Thoracic aorta (tissue), 2 donors: ENCODE measurements around the gene RANBP1. TPM values are rescaled to one million over a fixed set of nuclear protein-coding genes. Genes with fewer than 3 reads are reported as not detected.

Experiments
- ATAC-seq: fragments of 150-250 bp; one replicate; pipeline ENCODE4 v1.8.0; 2017; ENCODE audit warnings: low read depth; ENCODE audit not compliant: insufficient number of reproducible peaks, low FRiP score
- DNase-seq: peaks from one replicate; pipeline ENCODE4 v3.0.0-alpha.2; 2020; ENCODE audit warnings: low spot score
- H3K27ac ChIP-seq, 2 donors: fragments of 200-600 bp; sonication (generic); 1 replicate in 1 of 2; 2 replicates in 1 of 2; pipeline ENCODE4 v1.5.1; 2016; ENCODE audit warnings: mild to moderate bottlenecking in 2 of 2, moderate library complexity in 2 of 2
- H3K27me3 ChIP-seq: fragments of 200-600 bp; sonication (generic); replicated peaks from 2 replicates; pipeline ENCODE4 v1.6.0; 2016; ENCODE audit warnings: mild to moderate bottlenecking; ENCODE audit not compliant: insufficient read depth
- H3K36me3 ChIP-seq: fragments of 200-600 bp; sonication (generic); one replicate; pipeline ENCODE4 v1.5.1; 2016
- H3K4me1 ChIP-seq, 2 donors: fragments of 200-600 bp; sonication (generic); 1 replicate in 1 of 2; 2 replicates in 1 of 2; pipeline versions ENCODE4 v1.5.1 to v1.6.0; 2016; ENCODE audit warnings: low read depth in 2 of 2, mild to moderate bottlenecking in 1 of 2; ENCODE audit not compliant: control insufficient read depth in 1 of 2
- H3K4me3 ChIP-seq: fragments of 200-600 bp; sonication (generic); 2 replicates; pipeline ENCODE4 v1.5.1; 2016; ENCODE audit warnings: mild to moderate bottlenecking
- H3K9me3 ChIP-seq: fragments of 200-600 bp; sonication (generic); 2 replicates; pipeline ENCODE4 v1.5.1; 2016
- CTCF ChIP-seq: fragments of 200-600 bp; sonication (generic); IDR thresholded peaks from one replicate; pipeline ENCODE4 v1.5.1; 2019; ENCODE audit warnings: antibody characterized with exemption
- total RNA-seq, 2 donors: library from RNA; depleted of rRNA; stranded (reverse); fragments of >200 nt; gene quantifications; one replicate each; pipeline versions ENCODE4 v1.1.0 to v1.2.3, GENCODE V29; 2016

RANBP1 gene
- total RNA-seq, 2 donors from 2014 or later: 130 to 140 TPM

- H3K27ac ChIP-seq: no peak overlapping the region
- no peak for TF ChIP-seq CTCF
- peaks cover 19 to 35% of the 10 kb centered on the region in 2 donors for H3K4me1 ChIP-seq
- no peak for DNase-seq
- H3K4me3 ChIP-seq: no peak overlapping the region
- ATAC-seq: no peak
- no peaks in the 10 kb centered on the region for H3K9me3 ChIP-seq
- no peaks in the 10 kb centered on the region for H3K27me3 ChIP-seq
- peaks cover 53% of the 10 kb centered on the region for H3K36me3 ChIP-seq
These were observed 29.1 kb upstream of the RANBP1 start for GRCh38 chr22:20086763-20087162.

GRCh38 chr22:20087319-20088262 lies 28.3 kb upstream of the RANBP1 start:
- Histone ChIP-seq H3K27me3 (no peaks in the 10 kb centered on the region), H3K36me3 (peaks cover 61% of the 10 kb centered on the region), H3K27ac (no peak overlapping the region), H3K4me1 (peaks cover 12 to 33% of the 10 kb centered on the region in 2 donors), H3K9me3 (no peaks in the 10 kb centered on the region), H3K4me3 (no peak overlapping the region)
- no peak for TF ChIP-seq CTCF
- no peak for DNase-seq
- no peak for ATAC-seq

- Histone ChIP-seq H3K27me3 (no peaks in the 10 kb centered on the region), H3K4me3 (no peak overlapping the region), H3K9me3 (no peaks in the 10 kb centered on the region), H3K36me3 (peaks cover 62% of the 10 kb centered on the region), H3K27ac (no peak overlapping the region), H3K4me1 (peaks cover 12 to 33% of the 10 kb centered on the region in 2 donors)
- ATAC-seq (no peak), DNase-seq (no peak)
- TF ChIP-seq CTCF: no peak
These were observed 27.6 kb upstream of the RANBP1 start for GRCh38 chr22:20088263-20088648.

GRCh38 chr22:20089226-20089976 lies 26.5 kb upstream of the RANBP1 start:
- DNase-seq (no peak), ATAC-seq (no peak)
- H3K36me3 ChIP-seq: peaks cover 67% of the 10 kb centered on the region

More at GRCh38 chr22:20089226-20089976, 26.5 kb upstream of the RANBP1 start:
- H3K9me3 ChIP-seq: no peaks in the 10 kb centered on the region
- no peaks in the 10 kb centered on the region for H3K27me3 ChIP-seq
- TF ChIP-seq CTCF: no peak
- no peak overlapping the region for H3K4me3 ChIP-seq
- H3K27ac ChIP-seq: no peak overlapping the region
- H3K4me1 ChIP-seq: peaks cover 11 to 29% of the 10 kb centered on the region in 2 donors
